MV-4-11 (cell line): Measurements from ENCODE around the gene RNF31.

Experiments used
- DNase-seq: peaks from one replicate; lab custom pipeline; 2025; lab: John Stamatoyannopoulos, UW

RNF31 gene

DNA sequence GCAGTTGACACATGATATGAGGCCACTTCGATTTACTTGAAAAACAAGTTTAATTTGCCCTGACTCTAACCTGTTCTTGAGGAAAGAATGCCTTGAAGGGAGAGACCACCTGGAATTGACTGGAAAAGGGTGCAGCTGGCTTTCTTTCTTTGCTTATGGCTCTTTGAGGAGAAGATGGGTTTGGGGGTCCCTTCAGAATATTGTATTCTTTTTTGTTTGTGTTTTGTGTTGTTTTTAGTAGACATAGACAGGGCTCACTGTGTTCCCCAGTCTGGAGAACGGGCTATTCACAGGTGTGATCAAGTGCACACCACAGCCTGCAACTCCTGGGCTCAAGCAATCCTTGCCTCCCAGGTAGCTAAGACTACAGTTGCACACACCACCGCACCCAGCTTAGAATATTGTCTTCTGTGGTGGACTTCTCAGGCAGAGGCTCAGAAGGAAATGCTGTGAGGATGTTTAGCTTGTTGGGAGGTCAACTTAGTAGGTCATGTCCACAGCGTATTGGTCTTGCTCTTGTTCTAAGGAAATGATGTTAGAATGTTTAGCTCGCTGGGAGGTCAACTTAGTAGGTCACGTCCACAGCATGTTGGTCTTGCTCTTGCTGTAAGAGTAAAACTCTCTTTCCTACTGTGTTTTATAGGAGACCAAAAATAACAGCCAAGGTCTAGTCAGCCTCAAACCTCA is 31.0 kb upstream of the RNF31 start:
- DNase-seq: no peak

- no peak for DNase-seq
These were observed 30.1 kb upstream of the RNF31 start for GRCh38 chr14:24117179-24117578.

DNA sequence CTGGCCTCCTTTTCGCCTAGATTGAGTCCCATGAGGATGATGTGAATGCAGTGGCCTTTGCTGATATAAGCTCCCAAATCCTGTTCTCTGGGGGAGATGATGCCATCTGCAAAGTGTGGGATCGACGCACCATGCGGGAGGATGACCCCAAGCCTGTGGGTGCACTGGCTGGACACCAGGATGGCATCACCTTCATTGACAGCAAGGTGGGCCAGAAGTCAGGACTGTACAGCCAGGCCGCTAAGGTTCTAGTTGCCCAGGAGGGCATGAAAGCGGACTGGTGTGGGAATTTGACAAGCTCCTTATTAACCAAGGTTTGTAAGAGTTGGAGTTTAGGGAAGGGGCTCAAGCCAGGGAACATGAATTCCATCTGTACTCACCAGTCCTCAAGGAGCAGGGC is 27.6 kb upstream of the RNF31 start:
- no peak for DNase-seq

DNA sequence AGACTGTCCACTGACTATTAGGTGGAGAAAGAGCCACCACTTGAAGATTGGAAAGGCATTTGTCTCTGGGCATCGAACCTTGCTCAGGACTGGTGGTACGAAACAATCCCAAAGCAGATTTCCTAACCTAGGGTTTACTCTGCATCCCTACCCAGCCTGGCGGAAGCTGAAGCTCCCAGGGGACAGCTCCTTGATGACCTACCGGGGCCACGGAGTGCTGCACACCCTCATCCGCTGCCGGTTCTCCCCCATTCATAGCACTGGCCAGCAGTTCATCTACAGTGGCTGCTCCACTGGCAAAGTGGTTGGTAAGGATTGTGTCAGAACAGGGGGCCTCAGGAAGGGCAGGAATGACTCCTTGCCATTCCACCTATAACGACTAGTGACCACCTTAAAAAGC is 26.1 kb upstream of the RNF31 start:
- DNase-seq: no peak

GRCh38 chr14:24122416-24122815 is 24.9 kb upstream of the RNF31 start:
- DNase-seq: no peak

DNA sequence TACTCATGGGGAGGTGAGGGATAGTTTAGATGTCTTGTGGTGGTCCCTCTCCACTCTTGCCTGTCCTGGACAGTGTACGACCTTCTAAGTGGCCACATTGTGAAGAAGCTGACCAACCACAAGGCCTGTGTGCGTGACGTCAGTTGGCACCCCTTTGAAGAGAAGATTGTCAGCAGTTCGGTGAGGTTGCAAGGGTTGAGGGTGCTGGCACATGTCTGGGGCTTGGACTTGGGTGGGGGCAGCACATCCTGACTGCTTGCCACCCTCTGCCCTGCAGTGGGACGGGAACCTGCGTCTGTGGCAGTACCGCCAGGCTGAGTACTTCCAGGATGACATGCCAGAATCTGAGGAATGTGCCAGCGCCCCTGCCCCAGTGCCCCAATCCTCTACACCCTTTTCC is 24.4 kb upstream of the RNF31 start:
- no peak for DNase-seq

DNA sequence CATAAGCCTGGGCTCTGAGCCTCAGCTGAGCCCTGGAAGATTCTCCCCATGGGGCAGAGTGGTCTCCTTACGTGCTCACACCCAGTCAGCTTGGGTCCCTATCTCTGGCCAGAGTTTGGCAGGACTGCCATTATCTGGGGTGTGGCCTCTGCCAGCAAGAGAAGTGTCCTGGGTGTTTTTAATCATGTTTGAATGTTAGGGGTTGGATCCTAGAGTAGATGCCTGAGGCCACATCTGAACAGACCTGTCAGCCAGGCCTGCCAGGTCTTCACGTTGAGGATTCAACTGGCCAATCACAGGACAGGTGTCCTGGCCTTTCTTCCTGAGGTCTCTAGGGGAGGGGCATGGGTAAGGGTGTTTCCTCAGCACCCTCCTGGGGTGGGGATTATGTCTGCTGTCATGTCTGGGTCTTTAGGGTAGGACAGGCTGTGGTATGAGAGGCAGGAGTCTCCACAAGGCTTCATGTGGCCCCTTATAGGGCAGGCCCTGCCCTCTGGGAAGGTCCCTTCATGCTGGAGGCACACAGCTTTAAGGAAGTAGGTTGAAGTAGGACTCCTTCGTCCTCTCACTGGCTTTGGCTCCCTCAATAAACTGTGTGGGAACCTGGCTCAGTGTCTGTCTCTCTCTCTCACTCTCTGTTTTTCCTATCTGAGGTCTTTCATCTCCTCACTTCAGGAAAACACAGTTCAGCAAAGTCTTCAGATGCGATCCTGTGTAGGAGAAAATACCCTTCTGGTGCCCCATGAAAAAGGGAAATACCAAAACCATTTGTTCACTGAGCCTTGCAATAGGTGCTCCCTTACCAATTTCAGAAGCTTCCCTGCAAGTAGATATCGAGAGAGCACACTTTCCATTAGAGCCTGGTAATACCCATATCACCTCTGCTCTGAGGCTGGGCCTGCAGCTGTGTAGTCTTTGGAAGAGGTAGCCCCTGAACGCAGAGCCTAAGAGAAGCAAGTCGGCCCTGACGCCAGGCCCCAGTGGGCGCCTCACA is 23.6 kb upstream of the RNF31 start:
- no peak for DNase-seq

GRCh38 chr14:24126939-24127338 is 20.4 kb upstream of the RNF31 start:
- DNase-seq: no peak

GRCh38 chr14:24127673-24128072 is 19.6 kb upstream of the RNF31 start:
- no peak for DNase-seq

DNA sequence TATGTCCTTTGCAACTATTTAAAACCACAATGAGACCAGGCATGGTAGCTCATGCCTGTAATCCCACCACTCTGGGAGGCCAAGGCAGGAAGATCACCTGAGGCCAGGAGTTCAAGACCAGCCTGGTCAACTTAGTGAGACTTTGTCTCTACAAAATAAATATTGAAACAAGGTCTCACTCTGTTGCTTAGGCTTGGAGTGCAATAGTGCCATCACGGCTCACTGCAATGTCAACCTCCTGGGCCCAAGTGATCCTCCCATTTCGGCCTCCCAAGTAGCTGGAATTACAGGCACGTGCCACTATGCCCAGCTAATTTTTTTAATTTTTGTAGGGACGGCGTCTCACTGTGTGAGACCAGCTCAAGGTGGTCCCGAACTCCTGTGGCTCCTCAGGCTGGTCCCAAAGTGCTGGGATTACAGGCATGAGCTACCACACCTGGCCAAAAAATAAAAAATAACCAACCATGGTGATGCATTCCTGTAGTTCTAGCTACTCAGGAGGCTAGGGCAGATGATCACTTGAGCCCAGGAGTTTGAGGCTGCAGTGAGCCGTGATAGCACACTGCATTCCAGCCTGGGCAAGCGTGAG is 17.8 kb upstream of the RNF31 start:
- DNase-seq: no peak

DNA sequence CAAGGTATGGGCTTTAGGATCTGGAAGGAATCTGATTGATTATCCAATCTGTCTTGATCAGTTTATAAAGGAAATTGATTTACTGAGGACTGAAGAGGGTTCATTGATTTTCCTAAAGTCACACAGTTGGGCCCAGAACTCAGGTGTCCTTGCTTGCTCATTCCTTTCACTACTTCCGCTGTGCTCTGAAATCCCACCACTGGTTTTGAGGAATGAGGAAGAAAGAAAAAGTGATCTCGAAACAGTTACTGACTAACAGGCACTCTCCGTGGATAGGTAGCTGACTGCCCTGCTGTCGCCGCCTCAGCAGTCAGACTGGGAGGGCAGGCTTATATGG is 16.9 kb upstream of the RNF31 start, which contains the start of gene FITM1:
Gene FITM1, plus strand, starts transcription at position 280 of the 337 bp plus-strand sequence. CDS start 905 bp downstream, outside the sequence.
- DNase-seq: peak; percentile 86

GRCh38 chr14:24130717-24131548 is 16.4 kb upstream of the RNF31 start:
- DNase-seq: no peak

DNA sequence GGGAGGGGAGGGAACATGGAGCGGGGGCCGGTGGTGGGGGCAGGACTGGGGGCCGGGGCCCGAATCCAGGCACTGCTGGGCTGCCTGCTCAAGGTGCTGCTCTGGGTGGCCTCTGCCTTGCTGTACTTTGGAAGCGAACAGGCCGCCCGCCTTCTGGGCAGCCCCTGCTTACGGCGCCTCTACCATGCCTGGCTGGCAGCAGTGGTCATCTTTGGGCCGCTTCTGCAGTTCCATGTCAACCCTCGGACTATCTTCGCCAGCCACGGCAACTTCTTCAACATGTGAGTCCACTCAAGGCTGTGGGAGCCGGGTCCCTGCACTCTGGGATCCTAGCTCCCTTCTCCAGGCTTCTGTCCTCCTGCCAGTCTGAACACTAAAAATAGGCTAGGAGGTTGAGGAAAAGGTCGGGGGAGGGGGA is 15.7 kb upstream of the RNF31 start:
- DNase-seq: no peak

DNA sequence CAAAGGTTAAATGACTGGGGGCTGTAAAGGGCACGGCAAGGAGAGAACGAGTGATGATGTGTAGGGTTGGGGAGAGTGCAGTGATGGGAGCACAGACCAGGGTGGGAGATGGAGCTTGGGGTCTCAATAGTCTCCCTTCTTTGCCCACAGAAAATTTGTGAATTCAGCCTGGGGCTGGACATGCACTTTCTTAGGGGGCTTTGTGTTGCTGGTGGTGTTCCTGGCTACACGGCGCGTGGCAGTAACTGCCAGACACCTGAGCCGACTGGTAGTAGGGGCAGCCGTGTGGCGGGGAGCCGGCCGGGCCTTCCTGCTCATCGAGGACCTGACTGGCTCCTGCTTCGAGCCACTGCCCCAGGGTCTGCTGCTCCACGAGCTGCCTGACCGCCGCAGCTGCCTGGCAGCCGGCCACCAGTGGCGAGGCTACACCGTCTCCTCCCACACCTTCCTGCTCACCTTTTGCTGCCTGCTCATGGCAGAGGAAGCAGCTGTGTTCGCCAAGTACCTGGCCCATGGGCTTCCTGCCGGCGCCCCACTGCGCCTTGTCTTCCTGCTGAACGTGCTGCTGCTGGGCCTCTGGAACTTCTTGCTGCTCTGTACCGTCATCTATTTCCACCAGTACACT is 15.1 kb upstream of the RNF31 start:
- DNase-seq: no peak

DNA sequence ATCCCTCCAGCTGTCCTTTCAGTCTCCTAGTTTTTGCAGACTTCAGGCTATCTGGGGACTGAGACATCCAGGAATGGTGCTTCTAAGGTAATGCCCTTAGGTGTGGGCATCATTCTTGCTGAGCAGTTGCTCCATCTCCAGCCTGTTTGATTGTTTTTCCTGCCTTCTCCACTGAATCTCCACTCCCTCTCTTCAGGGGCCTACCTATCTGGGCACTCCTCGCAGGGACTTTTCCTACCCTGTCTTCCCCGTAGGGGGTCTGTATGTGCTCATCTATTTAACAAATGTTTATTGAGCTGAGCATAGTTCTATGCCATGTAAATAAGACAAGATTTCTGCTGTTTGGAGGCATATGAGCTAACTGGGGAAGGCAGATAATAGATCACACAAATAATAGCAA is 14.3 kb upstream of the RNF31 start:
- DNase-seq: no peak

- DNase-seq: no peak
These were observed 13.6 kb upstream of the RNF31 start for GRCh38 chr14:24133735-24134134.

DNA sequence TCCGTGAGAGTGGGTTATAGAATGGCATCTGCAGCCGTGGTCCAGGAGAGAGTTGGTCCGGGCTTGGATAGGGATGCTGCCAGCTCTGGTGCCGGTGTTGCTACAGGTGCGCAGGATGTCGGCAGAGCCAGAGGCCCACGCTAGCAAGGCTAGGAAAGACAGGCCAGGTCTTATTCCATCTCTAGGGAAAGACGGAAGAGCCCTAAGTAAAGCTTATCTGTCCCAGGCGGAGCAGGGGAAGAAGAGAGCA is 11.8 kb upstream of the RNF31 start:
- DNase-seq: no peak

GRCh38 chr14:24135834-24136683 is 11.2 kb upstream of the RNF31 start, which contains the start of gene PSME1:
TSS of gene PSME1 (plus strand) at chr14:24136194. CDS start at chr14:24136263, 69 bp downstream.
- peak; percentile 80 for DNase-seq

GRCh38 chr14:24136684-24137528 is 10.4 kb upstream of the RNF31 start:
- DNase-seq: no peak
